ENCODE data around the gene B4GALT3.

B4GALT3 gene

GRCh38 chr1:161122967-161123366 is 54.3 kb downstream of the B4GALT3 start:
- no peak for DNase-seq (ENCODE audit: low spot score)

- DNase-seq (ENCODE audit: low spot score): no peak
Observed at GRCh38 chr1:161121834-161122233, 55.5 kb downstream of the B4GALT3 start.
